ENCODE data around the gene BLOC1S5. TPM values are rescaled to one million over a fixed set of nuclear protein-coding genes. Genes with fewer than 3 reads are reported as not detected.

The BLOC1S5 gene
- total and polyA plus RNA-seq, 12 donors = 5.3 to 27.7 (median 15.0) TPM

- H3K9me3 ChIP-seq (replicated peaks in 1 of 3) = no peaks in the 10 kb centered on the region
- intact Hi-C loops (cut with DNase I) = no loop called here
- 92 to 95% (median 92%) methylated on average over 6 to 8 of the region's 8 CpGs for WGBS, 4 donors
Measured at GRCh38 chr6:7976485-7977056, 87.6 kb downstream of the BLOC1S5 start.

GRCh38 chr6:7975764-7976146, 88.4 kb downstream of the BLOC1S5 start:
- Histone ChIP-seq H3K27me3 (no peaks in the 10 kb centered on the region), H3K4me3 (no peak overlapping the region), H3K36me3 (replicated peaks in 1 of 2) (no peaks in the 10 kb centered on the region), H3K9me3 (replicated peaks in 1 of 3) (no peaks in the 10 kb centered on the region), H3K27ac (peak overlapping the region in 2 of 5 donors; percentile 61 to 62), H3K4me1 (replicated peaks in 1 of 2) (peaks cover 10 to 17% of the 10 kb centered on the region in 2 donors)
- WGBS, 4 donors = 35 to 47% (median 38%) methylated on average over 7 to 8 of the region's 8 CpGs
- DNase-seq = peak in 5 of 7 donors; percentile 18 to 60 (median 49)
- TF ChIP-seq POLR2A (IDR thresholded peaks at IDR 0.05) (no peak), CTCF (IDR thresholded peaks at IDR 0.05) (no peak)
- intact Hi-C loops (cut with DNase I) = no loop called here

More at GRCh38 chr6:7976485-7977056, 87.6 kb downstream of the BLOC1S5 start:
- Histone ChIP-seq H3K4me1 (replicated peaks in 1 of 2) (peaks cover 10 to 17% of the 10 kb centered on the region in 2 donors), H3K27me3 (no peaks in the 10 kb centered on the region), H3K27ac (peak overlapping the region in 1 of 5 donors; percentile 62), H3K4me3 (no peak overlapping the region), H3K36me3 (replicated peaks in 1 of 2) (no peaks in the 10 kb centered on the region)
- TF ChIP-seq POLR2A (IDR thresholded peaks at IDR 0.05) (no peak), CTCF (IDR thresholded peaks at IDR 0.05) (no peak)
- no peak for DNase-seq

- Histone ChIP-seq H3K4me1 (replicated peaks in 1 of 2) (peaks cover 10 to 17% of the 10 kb centered on the region in 2 donors), H3K27me3 (no peaks in the 10 kb centered on the region), H3K4me3 (no peak overlapping the region), H3K36me3 (replicated peaks in 1 of 2) (no peaks in the 10 kb centered on the region), H3K9me3 (replicated peaks in 1 of 3) (no peaks in the 10 kb centered on the region), H3K27ac (peak overlapping the region in 4 of 5 donors; percentile 12 to 72 (median 52))
- 5 to 11% (median 5%) methylated on average over 15 to 18 of the region's 18 CpGs for WGBS, 4 donors
- intact Hi-C loops (cut with DNase I) = no loop called here
- no peak for TF ChIP-seq POLR2A (IDR thresholded peaks at IDR 0.05)
- no peak for TF ChIP-seq CTCF (IDR thresholded peaks at IDR 0.05)
- DNase-seq = peak; percentile 89 to 98 (median 98)
Measured at GRCh38 chr6:7974938-7975763, 89.0 kb downstream of the BLOC1S5 start.

- Histone ChIP-seq H3K36me3 (replicated peaks in 1 of 2) (no peaks in the 10 kb centered on the region), H3K27ac (peak overlapping the region in 4 of 5 donors; percentile 12 to 72 (median 52)), H3K4me1 (replicated peaks in 1 of 2) (peaks cover 10 to 17% of the 10 kb centered on the region in 2 donors), H3K9me3 (replicated peaks in 1 of 3) (no peaks in the 10 kb centered on the region), H3K4me3 (no peak overlapping the region), H3K27me3 (no peaks in the 10 kb centered on the region)
- 28 to 37% (median 33%) methylated on average over 5 of the region's 5 CpGs for WGBS, 4 donors
- intact Hi-C loops (cut with DNase I) = no loop called here
- TF ChIP-seq CTCF (IDR thresholded peaks at IDR 0.05) (no peak), POLR2A (IDR thresholded peaks at IDR 0.05) (no peak)
- no peak for DNase-seq
Measured at GRCh38 chr6:7974565-7974937, 89.6 kb downstream of the BLOC1S5 start.

Measured in adrenal gland (tissue), 12 donors.